Coronary artery (tissue), 2 donors: ENCODE measurements around the gene KRTAP3-3.

Source experiments
- DNase-seq: peaks from one replicate; pipeline ENCODE4 v3.0.0-alpha.2; 2017; ENCODE audit warnings: low spot score
- H3K27ac ChIP-seq, 2 donors: fragments of 200-600 bp; sonication (generic); one replicate each; pipeline ENCODE4 v1.5.1; 2016 to 2019
- H3K4me3 ChIP-seq: fragments of 200-600 bp; sonication (generic); 2 replicates; pipeline ENCODE4 v1.5.1; 2016; ENCODE audit warnings: mild to moderate bottlenecking, moderate library complexity
- TF ChIP-seq, protein P1 (sequence below): fragments of 200-600 bp; sonication (generic); IDR thresholded peaks from one replicate; pipeline ENCODE4 v1.5.1; 2019; ENCODE audit warnings: antibody characterized with exemption

Gene KRTAP3-3

GRCh38 chr17:40975516-40975915 is 18.4 kb downstream of the KRTAP3-3 start:
- DNase-seq = no peak
- TF ChIP-seq, protein P1, sequence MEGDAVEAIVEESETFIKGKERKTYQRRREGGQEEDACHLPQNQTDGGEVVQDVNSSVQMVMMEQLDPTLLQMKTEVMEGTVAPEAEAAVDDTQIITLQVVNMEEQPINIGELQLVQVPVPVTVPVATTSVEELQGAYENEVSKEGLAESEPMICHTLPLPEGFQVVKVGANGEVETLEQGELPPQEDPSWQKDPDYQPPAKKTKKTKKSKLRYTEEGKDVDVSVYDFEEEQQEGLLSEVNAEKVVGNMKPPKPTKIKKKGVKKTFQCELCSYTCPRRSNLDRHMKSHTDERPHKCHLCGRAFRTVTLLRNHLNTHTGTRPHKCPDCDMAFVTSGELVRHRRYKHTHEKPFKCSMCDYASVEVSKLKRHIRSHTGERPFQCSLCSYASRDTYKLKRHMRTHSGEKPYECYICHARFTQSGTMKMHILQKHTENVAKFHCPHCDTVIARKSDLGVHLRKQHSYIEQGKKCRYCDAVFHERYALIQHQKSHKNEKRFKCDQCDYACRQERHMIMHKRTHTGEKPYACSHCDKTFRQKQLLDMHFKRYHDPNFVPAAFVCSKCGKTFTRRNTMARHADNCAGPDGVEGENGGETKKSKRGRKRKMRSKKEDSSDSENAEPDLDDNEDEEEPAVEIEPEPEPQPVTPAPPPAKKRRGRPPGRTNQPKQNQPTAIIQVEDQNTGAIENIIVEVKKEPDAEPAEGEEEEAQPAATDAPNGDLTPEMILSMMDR = no peak
- no peak overlapping the region for H3K4me3 ChIP-seq
- no peak overlapping the region for H3K27ac ChIP-seq

DNA sequence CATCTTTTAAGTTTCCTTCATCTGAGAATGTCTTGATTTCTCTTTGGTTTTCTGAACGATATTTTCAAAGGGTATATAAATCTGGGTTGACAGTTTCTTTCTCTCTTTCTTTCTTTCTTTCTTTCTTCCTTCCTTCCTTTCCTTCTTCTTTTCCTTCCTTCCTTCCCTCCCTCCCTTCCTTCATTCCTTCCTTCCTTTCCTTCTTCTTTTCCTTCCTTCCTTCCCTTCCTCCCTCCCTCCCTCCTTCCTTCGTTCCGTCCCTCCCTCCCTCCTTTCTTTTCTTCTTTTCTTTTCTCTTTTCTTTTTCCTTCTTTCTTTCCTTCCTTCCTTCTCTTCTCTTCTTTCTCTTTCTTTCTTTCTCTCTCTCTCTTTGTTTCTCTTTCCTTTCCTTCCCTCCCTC is 19.6 kb downstream of the KRTAP3-3 start:
- no peak overlapping the region for H3K4me3 ChIP-seq
- DNase-seq = no peak
- TF ChIP-seq, protein P1 = no peak
- no peak overlapping the region for H3K27ac ChIP-seq

GRCh38 chr17:40967582-40967981 is 26.4 kb downstream of the KRTAP3-3 start:
- no peak overlapping the region for H3K27ac ChIP-seq
- TF ChIP-seq, protein P1 = no peak
- no peak overlapping the region for H3K4me3 ChIP-seq
- no peak for DNase-seq

- DNase-seq = no peak
- TF ChIP-seq, protein P1 = no peak
- H3K27ac ChIP-seq = no peak within 1 kb of the TSS
- H3K4me3 ChIP-seq = no peak within 1 kb of the TSS
These were observed 27.1 kb downstream of the KRTAP3-3 start, which contains the start of gene KRT39 for GRCh38 chr17:40966848-40967247. KRT39 (minus strand) TSS chr17:40966948; CDS start chr17:40966856, 92 bp downstream.

DNA sequence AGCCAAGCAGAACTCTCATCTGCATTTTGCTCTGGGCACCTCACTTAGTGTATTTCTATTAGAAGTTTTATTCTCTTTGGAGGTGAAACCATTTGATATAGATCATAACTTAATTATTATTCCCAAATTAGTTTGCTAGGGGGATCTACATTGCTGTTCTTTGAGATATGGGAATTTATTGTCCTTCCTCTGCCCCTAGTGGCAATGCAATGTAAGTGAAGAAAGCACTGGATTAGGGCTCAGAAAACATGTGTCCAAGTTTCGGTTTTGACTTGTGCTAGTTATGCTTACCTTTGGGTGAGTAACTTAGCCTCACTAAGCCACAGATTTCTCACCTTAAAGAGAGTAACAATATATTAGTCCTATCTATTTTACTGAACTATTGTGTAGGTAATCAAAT is 30.1 kb downstream of the KRTAP3-3 start:
- DNase-seq = no peak
- Histone ChIP-seq H3K4me3 (no peak overlapping the region), H3K27ac (no peak overlapping the region)
- TF ChIP-seq, protein P1 = peak; percentile 26

DNA sequence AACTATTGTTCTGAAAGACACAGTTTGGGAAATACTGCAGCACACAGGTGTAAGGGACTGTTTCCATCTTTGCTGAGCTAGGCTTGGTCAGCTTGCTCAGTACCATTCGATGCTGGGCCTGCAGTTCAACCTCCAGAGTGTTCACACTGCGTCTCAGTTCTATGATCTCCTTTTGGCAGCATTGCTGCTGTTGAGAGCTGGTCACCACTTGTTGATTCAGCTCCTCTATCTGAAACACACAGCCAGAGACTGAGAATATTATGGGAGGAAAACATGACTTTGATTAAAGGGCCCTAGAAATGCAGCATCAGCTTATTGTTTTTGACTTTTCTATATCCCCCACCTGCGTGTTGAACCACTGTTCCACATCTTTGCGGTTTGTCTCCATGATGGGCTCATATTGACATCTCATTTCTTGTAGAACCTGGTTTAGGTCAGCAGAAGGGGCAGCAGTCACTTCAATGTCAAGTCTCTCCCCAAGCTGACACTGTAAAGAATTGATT is 31.9 kb downstream of the KRTAP3-3 start:
- Histone ChIP-seq H3K4me3 (no peak overlapping the region), H3K27ac (no peak overlapping the region)
- DNase-seq = no peak
- TF ChIP-seq, protein P1 = no peak

DNA sequence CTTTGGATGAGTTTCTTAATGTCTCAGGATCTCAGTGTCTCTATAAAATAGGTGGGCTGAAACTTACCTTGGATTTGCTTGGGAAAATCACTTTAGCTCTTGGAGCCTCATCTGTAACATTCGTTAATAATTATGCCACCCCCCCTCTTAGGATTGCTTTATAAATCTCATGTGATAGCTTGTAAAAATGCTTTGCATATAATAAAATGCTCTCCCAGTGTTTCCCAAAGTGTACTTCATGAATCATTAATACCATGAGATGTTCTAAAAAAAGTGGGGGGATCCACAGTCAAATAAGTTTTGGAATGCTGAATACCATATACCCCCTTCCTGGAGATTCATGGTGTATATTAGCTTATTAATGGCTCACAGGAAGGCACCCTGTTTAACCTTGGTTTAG is 32.4 kb downstream of the KRTAP3-3 start:
- H3K27ac ChIP-seq = no peak overlapping the region
- no peak overlapping the region for H3K4me3 ChIP-seq

More for the DNA sequence above, 32.4 kb downstream of the KRTAP3-3 start:
- TF ChIP-seq, protein P1 = no peak
- DNase-seq = no peak
